HG03571 (cell line): Measurements from ENCODE around the gene NAA25.

Source experiments
- ATAC-seq: cut with Tn5 transposase; IDR thresholded peaks from one replicate; pipeline ENCODE4 v1.9.1; 2021; ENCODE audit not compliant: unreplicated experiment

NAA25 gene

DNA sequence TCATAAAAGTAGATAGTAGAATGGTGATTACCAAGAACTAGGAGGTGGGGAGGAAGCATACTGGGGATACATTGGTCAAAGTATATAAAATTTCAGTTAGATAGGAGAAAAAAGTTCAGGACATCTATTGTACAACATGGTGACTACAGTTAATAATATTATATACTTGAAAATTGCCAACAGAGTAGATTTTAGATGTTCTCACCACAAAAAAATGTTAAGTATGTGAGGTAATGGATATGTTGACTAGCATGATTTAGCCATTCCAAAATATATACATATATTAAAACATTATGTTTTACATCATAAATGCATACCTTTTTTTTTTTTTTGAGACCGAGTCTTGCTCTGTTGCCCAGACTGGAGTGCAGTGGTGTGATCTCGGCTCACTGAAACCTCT is 126.6 kb downstream of the NAA25 start:
- ATAC-seq, result no peak

DNA sequence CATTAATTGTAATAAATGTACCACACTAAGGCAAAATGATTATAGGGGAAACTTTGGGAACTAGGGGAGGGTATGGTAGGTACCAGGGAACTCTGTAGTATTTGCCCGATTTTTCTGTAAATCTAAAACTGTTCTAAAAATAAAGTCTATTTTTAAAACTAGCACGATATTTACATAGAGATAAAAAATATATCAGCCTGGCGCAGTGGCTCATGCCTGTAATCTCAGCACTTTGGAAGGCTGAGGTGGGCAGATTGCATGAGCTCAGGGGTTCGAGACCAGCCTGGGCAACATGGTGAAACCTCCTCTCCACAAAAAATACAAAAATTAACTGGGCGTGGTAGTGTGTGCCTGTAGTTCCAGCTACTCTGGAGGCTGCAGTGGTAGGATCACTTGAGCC is 128.0 kb downstream of the NAA25 start:
- no peak for ATAC-seq

DNA sequence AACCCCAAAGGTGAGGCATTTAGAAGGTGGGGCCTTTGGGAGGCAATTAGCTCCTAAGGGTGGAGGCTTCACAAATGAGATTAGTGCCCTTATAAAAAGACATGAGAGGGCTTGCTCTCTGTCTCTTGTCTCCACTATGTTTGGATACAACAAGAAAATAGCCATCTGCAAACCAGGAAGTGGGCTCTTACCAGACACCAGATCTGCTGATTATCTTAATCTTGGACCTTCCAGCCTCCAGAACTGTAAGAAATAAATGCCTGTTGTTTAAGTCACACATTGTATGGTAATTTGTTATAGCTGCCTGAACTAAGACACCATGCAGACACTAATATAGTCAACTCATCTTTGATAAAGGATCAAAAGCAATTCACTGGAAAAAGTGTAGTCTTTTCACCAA is 130.0 kb downstream of the NAA25 start:
- ATAC-seq, result no peak

DNA sequence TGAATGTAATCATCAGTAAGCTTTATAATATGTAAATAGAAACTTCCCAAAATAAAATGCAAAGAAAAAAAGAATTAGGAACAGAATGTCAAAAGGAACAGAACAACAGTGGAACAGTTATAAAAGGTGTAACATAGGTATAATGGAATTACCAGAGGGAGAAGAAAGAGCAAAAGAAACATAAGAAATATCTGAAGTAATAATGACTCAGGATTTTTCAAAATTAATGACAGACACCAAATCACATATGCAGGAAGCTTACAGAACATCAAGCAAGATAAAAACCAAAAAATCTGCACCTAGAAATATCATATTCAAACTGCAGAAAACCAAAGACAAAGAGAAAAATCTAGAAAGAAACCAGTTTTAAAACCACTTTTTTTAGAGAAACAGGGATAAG is 131.7 kb downstream of the NAA25 start:
- ATAC-seq, result no peak
